K562 (cell line): ENCODE measurements around the gene HMOX2. TPM values are rescaled to one million over a fixed set of nuclear protein-coding genes. Genes with fewer than 3 reads are reported as not detected.

ENCODE experiments used
- AFF4 ChIP-seq: sonication (generic); formaldehyde crosslinking; IDR thresholded peaks from 2 replicates; pipeline ENCODE4 v1.8.0; 2023; ENCODE audit warnings: mild to moderate bottlenecking, missing genetic modification reagents
- ARID1B ChIP-seq: fragments of 450-650 bp; IDR thresholded peaks from 2 replicates; pipeline ENCODE4 v1.6.1; 2016; ENCODE audit warnings: antibody characterized with exemption, mild to moderate bottlenecking, inconsistent platforms
- ARNT ChIP-seq, 2 experiments: fragments of 450-650 bp; IDR thresholded peaks; 2 replicates each; pipeline ENCODE4 v1.6.1; 2016; ENCODE audit warnings: mild to moderate bottlenecking in 1 of 2
- CBFA2T2 ChIP-seq: fragments of 450-650 bp; conservative IDR thresholded peaks from 2 replicates; pipeline ENCODE4 v1.6.1; 2017; ENCODE audit warnings: mild to moderate bottlenecking
- CBX5 ChIP-seq: IDR thresholded peaks from 2 replicates; pipeline ENCODE4 v1.6.1; 2014; ENCODE audit warnings: low read depth, borderline replicate concordance
- CGGBP1 ChIP-seq: fragments of 250-450 bp; sonication (Bioruptor Pico); IDR thresholded peaks from 2 replicates; pipeline ENCODE4 v1.9.0; 2021; ENCODE audit warnings: mild to moderate bottlenecking
- CSDE1 ChIP-seq, 2 experiments: fragments of 450-650 bp; IDR thresholded peaks; 2 replicates each; pipeline ENCODE4 v1.6.1; 2016; ENCODE audit warnings: mild to moderate bottlenecking in 1 of 2
- EGR1 ChIP-seq: fragments of 450-650 bp; conservative IDR thresholded peaks from 2 replicates; pipeline ENCODE4 v1.6.1; 2017; ENCODE audit warnings: mild to moderate bottlenecking
- EHMT2 ChIP-seq: fragments of 450-650 bp; IDR thresholded peaks from 2 replicates; pipeline ENCODE4 v1.6.1; 2018; ENCODE audit warnings: antibody characterized with exemption
- ELK3 ChIP-seq: fragments of 450-650 bp; formaldehyde crosslinking; IDR thresholded peaks from 2 replicates; pipeline ENCODE4 v1.4.0; 2020; ENCODE audit warnings: mild to moderate bottlenecking
- ESRRA ChIP-seq: fragments of 450-650 bp; IDR thresholded peaks from 2 replicates; pipeline ENCODE4 v1.6.1; 2014; ENCODE audit warnings: low read depth, mild to moderate bottlenecking, moderate library complexity, borderline replicate concordance
- KDM1A ChIP-seq, 2 experiments: fragments of 450-650 bp; IDR thresholded peaks; 2 replicates each; pipeline ENCODE4 v1.6.1; 2016; ENCODE audit warnings: mild to moderate bottlenecking in 2 of 2
- MEF2A ChIP-seq: IDR thresholded peaks from 2 replicates; pipeline ENCODE4 v1.6.1; 2011; ENCODE audit warnings: low read depth, mild to moderate bottlenecking, low read length, moderate library complexity; ENCODE audit not compliant: control insufficient read depth
- MEIS2 ChIP-seq: fragments of 450-650 bp; IDR thresholded peaks from 2 replicates; pipeline ENCODE4 v1.6.1; 2014; ENCODE audit warnings: mild to moderate bottlenecking; ENCODE audit not compliant: partially characterized antibody
- NFE2L1 ChIP-seq: fragments of 450-650 bp; IDR thresholded peaks from 2 replicates; pipeline ENCODE4 v1.6.1; 2016; ENCODE audit warnings: missing genetic modification characterization, low read depth, mild to moderate bottlenecking, missing compliant biosample characterization, moderate library complexity, borderline replicate concordance
- PHF8 ChIP-seq: fragments of 200-600 bp; sonication (generic); IDR thresholded peaks from 2 replicates; pipeline ENCODE4 v1.6.1; 2012; ENCODE audit warnings: mixed run types, mild to moderate bottlenecking, inconsistent platforms, low read length, moderate library complexity, borderline replicate concordance
- SMARCA5 ChIP-seq: fragments of 450-650 bp; IDR thresholded peaks from 2 replicates; pipeline ENCODE4 v1.6.1; 2016
- TCF3 ChIP-seq: sonication (generic); formaldehyde crosslinking; IDR thresholded peaks from 2 replicates; pipeline ENCODE4 v1.4.0; 2020; ENCODE audit warnings: mild to moderate bottlenecking, missing genetic modification reagents
- ZNF253 ChIP-seq: fragments of 250-450 bp; sonication (Bioruptor Pico); conservative IDR thresholded peaks from 2 replicates; pipeline ENCODE4 v1.6.1; 2021; ENCODE audit warnings: mild to moderate bottlenecking
- ZNF384 ChIP-seq: IDR thresholded peaks from 2 replicates; pipeline ENCODE4 v1.6.1; 2012; ENCODE audit warnings: low read depth, low read length, improper control_type of control experiment
- ZNF436 ChIP-seq: fragments of 250-450, 450-650 bp; sonication (Bioruptor Pico); formaldehyde crosslinking; IDR thresholded peaks from 2 replicates; pipeline ENCODE4 v1.7.0; 2020; ENCODE audit warnings: mild to moderate bottlenecking
- ZNF79 ChIP-seq: fragments of 250-450 bp; sonication (Bioruptor Pico); IDR thresholded peaks from 2 replicates; pipeline ENCODE4 v1.4.0; 2020; ENCODE audit warnings: low read depth, mild to moderate bottlenecking, moderate library complexity
- ZNF830 ChIP-seq: fragments of 250-450 bp; sonication (Bioruptor Pico); IDR thresholded peaks from 2 replicates; pipeline ENCODE4 v1.5.0; 2021; ENCODE audit warnings: mild to moderate bottlenecking
- polyA plus RNA-seq, 8 experiments: library from polyadenylated mRNA; depleted of rRNA in 4 of 8; stranded (reverse) in 5 of 8; unstranded in 3 of 8; fragments of >200 nt; fragmentation: Nextera tagmentation in 2 of 8; fragmentation: Illumina TruSeq in 1 of 8; extraction: Ambion mirVana in 2 of 8; extraction: Trizol in 1 of 8; gene quantifications; 2 replicates each; pipeline versions ENCODE4 v1.2.1 to v1.2.3, GENCODE V29; 2011 to 2014; ENCODE audit warnings: inconsistent platforms in 1 of 8, missing spikeins in 1 of 8
- total RNA-seq, 7 experiments: library from RNA; depleted of rRNA in 6 of 7; stranded (reverse); fragments of >200 nt in 6 of 7; fragmentation: Illumina TruSeq in 2 of 7; extraction: Trizol in 2 of 7; gene quantifications; 2 replicates each; pipeline versions ENCODE4 v1.2.1 to v1.2.3, GENCODE V29; 2011 to 2021; ENCODE audit warnings: low replicate concordance in 1 of 7
- TF ChIP-seq, protein P1 (sequence below): fragments of 250-450 bp; sonication (Bioruptor Pico); IDR thresholded peaks from 2 replicates; pipeline ENCODE4 v1.4.0; 2020; ENCODE audit warnings: mild to moderate bottlenecking

Gene HMOX2
- total and polyA plus RNA-seq, 9 of the 15 experiments (the other 6 are each of a cell fraction or from before 2014, with no cell fraction given), result 26.8 to 87.4 (median 57.4) TPM

- TF ChIP-seq AFF4 (CRISPR knock-in tag) (no peak), ELK3 (CRISPR knock-in tag) (no peak), ARID1B (peak; percentile 71), CGGBP1 (CRISPR knock-in tag) (no peak), MEIS2 (peak; percentile 86), EGR1 (no peak), NFE2L1 (tag) (no peak), ZNF830 (no peak), CBX5 (0 out of 2 replicates have a peak, but pooled peaks have one; percentile 57), PHF8 (no peak), ZNF436 (CRISPR knock-in tag) (no peak), ARNT (IDR thresholded peaks at IDR 0.05) (no peak), CSDE1 (IDR thresholded peaks at IDR 0.05) (no peak), CBFA2T2 (0 out of 2 replicates have a peak, but pooled peaks have one; percentile 13), EHMT2 (no peak), ZNF384 (no peak), KDM1A (IDR thresholded peaks at IDR 0.05) (peak; percentile 80 to 83), SMARCA5 (no peak), ZNF253 (CRISPR knock-in tag) (no peak), TCF3 (CRISPR knock-in tag) (peak; percentile 34; the same call in 1 of the 2 replicates), ZNF79 (CRISPR knock-in tag) (no peak), MEF2A (no peak), ESRRA (no peak)
- TF ChIP-seq, protein P1, sequence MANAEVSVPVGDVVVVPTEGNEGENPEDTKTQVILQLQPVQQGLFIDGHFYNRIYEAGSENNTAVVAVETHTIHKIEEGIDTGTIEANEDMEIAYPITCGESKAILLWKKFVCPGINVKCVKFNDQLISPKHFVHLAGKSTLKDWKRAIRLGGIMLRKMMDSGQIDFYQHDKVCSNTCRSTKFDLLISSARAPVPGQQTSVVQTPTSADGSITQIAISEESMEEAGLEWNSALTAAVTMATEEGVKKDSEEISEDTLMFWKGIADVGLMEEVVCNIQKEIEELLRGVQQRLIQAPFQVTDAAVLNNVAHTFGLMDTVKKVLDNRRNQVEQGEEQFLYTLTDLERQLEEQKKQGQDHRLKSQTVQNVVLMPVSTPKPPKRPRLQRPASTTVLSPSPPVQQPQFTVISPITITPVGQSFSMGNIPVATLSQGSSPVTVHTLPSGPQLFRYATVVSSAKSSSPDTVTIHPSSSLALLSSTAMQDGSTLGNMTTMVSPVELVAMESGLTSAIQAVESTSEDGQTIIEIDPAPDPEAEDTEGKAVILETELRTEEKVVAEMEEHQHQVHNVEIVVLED (CRISPR knock-in tag), result no peak
Observed at GRCh38 chr16:4539716-4540284, 63.6 kb downstream of the HMOX2 start (continued).
